HL-60 (cell line): ENCODE measurements around the gene ADAMTS13.

Experiments used
- DNase-seq, 2 experiments: peaks; one replicate each; pipeline ENCODE4 v3.0.0-alpha.2; 2010 to 2020; ENCODE audit warnings: low read depth in 1 of 2, low spot score in 1 of 2
- H3K27ac ChIP-seq: fragments of 250-450 bp; sonication (Bioruptor Pico); replicated peaks from 2 replicates; pipeline ENCODE4 v1.5.1; 2020; ENCODE audit warnings: mild to moderate bottlenecking, moderate library complexity
- H3K27me3 ChIP-seq: fragments of 250-450 bp; sonication (Bioruptor Pico); 2 replicates; pipeline ENCODE4 v1.5.1; 2021; ENCODE audit warnings: mild to moderate bottlenecking, moderate library complexity; ENCODE audit not compliant: insufficient read depth, poor library complexity, severe bottlenecking
- H3K4me3 ChIP-seq: replicated peaks from 2 replicates; pipeline ENCODE4 v1.5.1; 2011; ENCODE audit warnings: mild to moderate bottlenecking, control low read depth, low read length; ENCODE audit not compliant: insufficient read depth
- GABPA ChIP-seq: IDR thresholded peaks from 2 replicates; pipeline ENCODE4 v1.6.1; 2012; ENCODE audit warnings: low read depth
- POLR2AphosphoS5 ChIP-seq: IDR thresholded peaks from 2 replicates; pipeline ENCODE4 v1.6.1; 2012; ENCODE audit warnings: low read depth
- SPI1 ChIP-seq: IDR thresholded peaks from 2 replicates; pipeline ENCODE4 v1.6.1; 2012; ENCODE audit warnings: low read depth, mild to moderate bottlenecking, borderline replicate concordance
- TF ChIP-seq, protein P1 (sequence below): IDR thresholded peaks from 2 replicates; pipeline ENCODE4 v1.6.1; 2012; ENCODE audit warnings: low read depth; ENCODE audit not compliant: insufficient replicate concordance
- TF ChIP-seq, protein P2 (sequence below): IDR thresholded peaks from one replicate; pipeline ENCODE4 v1.5.1; 2011; ENCODE audit warnings: low read length, control low read depth, inconsistent platforms; ENCODE audit not compliant: insufficient read depth

Gene ADAMTS13

DNA sequence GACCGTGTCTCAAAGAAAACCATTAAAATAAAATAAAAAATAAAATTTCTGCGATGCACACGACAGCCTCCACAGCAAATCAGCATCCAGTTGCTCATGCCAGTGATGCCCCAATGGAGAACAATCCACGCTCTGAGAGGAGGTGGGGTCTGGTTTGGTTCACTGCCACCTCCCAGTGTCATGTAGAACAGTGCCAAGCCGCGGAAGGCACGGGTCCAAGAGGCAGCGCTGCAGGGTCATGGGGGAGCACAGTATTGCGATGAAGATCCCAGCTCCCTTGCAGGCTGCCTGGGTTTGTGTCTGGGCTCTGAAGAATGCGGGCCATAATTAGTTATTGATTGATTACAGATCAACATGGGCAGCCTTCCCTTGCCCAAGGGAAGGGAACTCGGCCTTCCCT lies 31.5 kb downstream of the ADAMTS13 start:
- H3K27ac ChIP-seq, result no peak overlapping the region
- H3K4me3 ChIP-seq, result no peak overlapping the region
- H3K27me3 ChIP-seq, result no peaks in the 10 kb centered on the region
- TF ChIP-seq, protein P1, sequence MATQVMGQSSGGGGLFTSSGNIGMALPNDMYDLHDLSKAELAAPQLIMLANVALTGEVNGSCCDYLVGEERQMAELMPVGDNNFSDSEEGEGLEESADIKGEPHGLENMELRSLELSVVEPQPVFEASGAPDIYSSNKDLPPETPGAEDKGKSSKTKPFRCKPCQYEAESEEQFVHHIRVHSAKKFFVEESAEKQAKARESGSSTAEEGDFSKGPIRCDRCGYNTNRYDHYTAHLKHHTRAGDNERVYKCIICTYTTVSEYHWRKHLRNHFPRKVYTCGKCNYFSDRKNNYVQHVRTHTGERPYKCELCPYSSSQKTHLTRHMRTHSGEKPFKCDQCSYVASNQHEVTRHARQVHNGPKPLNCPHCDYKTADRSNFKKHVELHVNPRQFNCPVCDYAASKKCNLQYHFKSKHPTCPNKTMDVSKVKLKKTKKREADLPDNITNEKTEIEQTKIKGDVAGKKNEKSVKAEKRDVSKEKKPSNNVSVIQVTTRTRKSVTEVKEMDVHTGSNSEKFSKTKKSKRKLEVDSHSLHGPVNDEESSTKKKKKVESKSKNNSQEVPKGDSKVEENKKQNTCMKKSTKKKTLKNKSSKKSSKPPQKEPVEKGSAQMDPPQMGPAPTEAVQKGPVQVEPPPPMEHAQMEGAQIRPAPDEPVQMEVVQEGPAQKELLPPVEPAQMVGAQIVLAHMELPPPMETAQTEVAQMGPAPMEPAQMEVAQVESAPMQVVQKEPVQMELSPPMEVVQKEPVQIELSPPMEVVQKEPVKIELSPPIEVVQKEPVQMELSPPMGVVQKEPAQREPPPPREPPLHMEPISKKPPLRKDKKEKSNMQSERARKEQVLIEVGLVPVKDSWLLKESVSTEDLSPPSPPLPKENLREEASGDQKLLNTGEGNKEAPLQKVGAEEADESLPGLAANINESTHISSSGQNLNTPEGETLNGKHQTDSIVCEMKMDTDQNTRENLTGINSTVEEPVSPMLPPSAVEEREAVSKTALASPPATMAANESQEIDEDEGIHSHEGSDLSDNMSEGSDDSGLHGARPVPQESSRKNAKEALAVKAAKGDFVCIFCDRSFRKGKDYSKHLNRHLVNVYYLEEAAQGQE, result no peak
- TF ChIP-seq, protein P2, sequence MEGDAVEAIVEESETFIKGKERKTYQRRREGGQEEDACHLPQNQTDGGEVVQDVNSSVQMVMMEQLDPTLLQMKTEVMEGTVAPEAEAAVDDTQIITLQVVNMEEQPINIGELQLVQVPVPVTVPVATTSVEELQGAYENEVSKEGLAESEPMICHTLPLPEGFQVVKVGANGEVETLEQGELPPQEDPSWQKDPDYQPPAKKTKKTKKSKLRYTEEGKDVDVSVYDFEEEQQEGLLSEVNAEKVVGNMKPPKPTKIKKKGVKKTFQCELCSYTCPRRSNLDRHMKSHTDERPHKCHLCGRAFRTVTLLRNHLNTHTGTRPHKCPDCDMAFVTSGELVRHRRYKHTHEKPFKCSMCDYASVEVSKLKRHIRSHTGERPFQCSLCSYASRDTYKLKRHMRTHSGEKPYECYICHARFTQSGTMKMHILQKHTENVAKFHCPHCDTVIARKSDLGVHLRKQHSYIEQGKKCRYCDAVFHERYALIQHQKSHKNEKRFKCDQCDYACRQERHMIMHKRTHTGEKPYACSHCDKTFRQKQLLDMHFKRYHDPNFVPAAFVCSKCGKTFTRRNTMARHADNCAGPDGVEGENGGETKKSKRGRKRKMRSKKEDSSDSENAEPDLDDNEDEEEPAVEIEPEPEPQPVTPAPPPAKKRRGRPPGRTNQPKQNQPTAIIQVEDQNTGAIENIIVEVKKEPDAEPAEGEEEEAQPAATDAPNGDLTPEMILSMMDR, result no peak
- TF ChIP-seq POLR2AphosphoS5, result no peak
- DNase-seq, result no peak

DNA sequence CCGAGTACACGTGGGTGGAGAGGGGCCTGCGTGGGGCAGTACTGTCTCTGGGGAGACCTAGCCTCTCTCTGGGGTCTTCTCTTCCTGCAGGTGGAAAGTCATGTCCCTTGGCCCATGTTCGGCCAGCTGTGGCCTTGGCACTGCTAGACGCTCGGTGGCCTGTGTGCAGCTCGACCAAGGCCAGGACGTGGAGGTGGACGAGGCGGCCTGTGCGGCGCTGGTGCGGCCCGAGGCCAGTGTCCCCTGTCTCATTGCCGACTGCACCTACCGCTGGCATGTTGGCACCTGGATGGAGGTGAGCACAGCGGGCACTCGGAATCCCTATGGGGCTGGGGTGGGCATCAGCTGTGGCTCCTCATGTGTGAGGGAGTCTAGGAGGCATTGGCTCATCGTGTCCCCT lies 32.2 kb downstream of the ADAMTS13 start:
- peaks cover 5% of the 10 kb centered on the region for H3K27me3 ChIP-seq
- no peak overlapping the region for H3K27ac ChIP-seq
- TF ChIP-seq, protein P1, result no peak
- no peak overlapping the region for H3K4me3 ChIP-seq
- no peak for DNase-seq

GRCh38 chr9:133454943-133455673 lies 32.9 kb downstream of the ADAMTS13 start:
- no peak for DNase-seq
- TF ChIP-seq POLR2AphosphoS5 (no peak), GABPA (no peak), SPI1 (no peak)
- TF ChIP-seq, protein P2, result no peak
- TF ChIP-seq, protein P1, result no peak
- no peak overlapping the region for H3K27ac ChIP-seq
- H3K4me3 ChIP-seq, result no peak overlapping the region
- H3K27me3 ChIP-seq, result peaks cover 5% of the 10 kb centered on the region

DNA sequence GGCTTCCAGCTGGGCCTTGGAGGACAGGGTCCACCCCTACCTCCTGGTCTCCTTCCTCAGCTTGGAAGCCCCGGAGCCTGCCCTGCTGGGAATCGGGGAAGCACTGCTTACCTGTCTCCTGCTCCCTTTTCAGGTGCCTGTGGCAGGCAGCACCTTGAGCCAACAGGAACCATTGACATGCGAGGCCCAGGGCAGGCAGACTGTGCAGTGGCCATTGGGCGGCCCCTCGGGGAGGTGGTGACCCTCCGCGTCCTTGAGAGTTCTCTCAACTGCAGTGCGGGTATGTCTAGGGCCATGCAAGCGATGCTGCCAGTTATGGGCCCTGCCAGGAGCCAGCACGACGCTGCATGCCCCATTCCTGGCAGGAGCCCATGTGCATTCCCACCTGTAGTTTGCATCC lies 33.8 kb downstream of the ADAMTS13 start:
- DNase-seq, result no peak
- Histone ChIP-seq H3K27me3 (peaks cover 10% of the 10 kb centered on the region), H3K4me3 (no peak overlapping the region), H3K27ac (no peak overlapping the region)
- no peak for TF ChIP-seq POLR2AphosphoS5
- no peak for TF ChIP-seq SPI1
- TF ChIP-seq, protein P1, result no peak
- TF ChIP-seq GABPA, result no peak
- TF ChIP-seq, protein P2, result no peak
